ENCODE data around the gene BRD4. TPM values are rescaled to one million over a fixed set of nuclear protein-coding genes. Genes with fewer than 3 reads are reported as not detected.
"Not testable (repeated sequence)": the region's sequence is repeated elsewhere in the genome, so short reads cannot be mapped to it uniquely, and the experiment has no call there.

Gene BRD4
- total and polyA plus RNA-seq, 8 donors, result 10.6 to 113 (median 20.5) TPM

- Histone ChIP-seq H3K27me3 (no peaks in the 10 kb centered on the region), H3K4me1 (no peaks in the 10 kb centered on the region), H3K4me3 (no peak overlapping the region), H3K9me3 (no peaks in the 10 kb centered on the region), H3K27ac (no peak overlapping the region), H3K36me3 (peaks cover 62 to 81% (median 78%) of the 10 kb centered on the region in 4 donors)
- no peak for DNase-seq
- 84 to 88% (median 87%) methylated on average over 27 of the region's 27 CpGs for WGBS, 5 donors
- intact Hi-C loops (cut with DNase I; ENCODE audit: low total_unique reads), result no loop called here
- TF ChIP-seq EP300 (IDR thresholded peaks at IDR 0.05) (no peak), POLR2A (IDR thresholded peaks at IDR 0.05) (no peak), POLR2AphosphoS5 (IDR thresholded peaks at IDR 0.05) (no peak)
- TF ChIP-seq, protein P1, sequence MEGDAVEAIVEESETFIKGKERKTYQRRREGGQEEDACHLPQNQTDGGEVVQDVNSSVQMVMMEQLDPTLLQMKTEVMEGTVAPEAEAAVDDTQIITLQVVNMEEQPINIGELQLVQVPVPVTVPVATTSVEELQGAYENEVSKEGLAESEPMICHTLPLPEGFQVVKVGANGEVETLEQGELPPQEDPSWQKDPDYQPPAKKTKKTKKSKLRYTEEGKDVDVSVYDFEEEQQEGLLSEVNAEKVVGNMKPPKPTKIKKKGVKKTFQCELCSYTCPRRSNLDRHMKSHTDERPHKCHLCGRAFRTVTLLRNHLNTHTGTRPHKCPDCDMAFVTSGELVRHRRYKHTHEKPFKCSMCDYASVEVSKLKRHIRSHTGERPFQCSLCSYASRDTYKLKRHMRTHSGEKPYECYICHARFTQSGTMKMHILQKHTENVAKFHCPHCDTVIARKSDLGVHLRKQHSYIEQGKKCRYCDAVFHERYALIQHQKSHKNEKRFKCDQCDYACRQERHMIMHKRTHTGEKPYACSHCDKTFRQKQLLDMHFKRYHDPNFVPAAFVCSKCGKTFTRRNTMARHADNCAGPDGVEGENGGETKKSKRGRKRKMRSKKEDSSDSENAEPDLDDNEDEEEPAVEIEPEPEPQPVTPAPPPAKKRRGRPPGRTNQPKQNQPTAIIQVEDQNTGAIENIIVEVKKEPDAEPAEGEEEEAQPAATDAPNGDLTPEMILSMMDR (IDR thresholded peaks at IDR 0.05), result no peak
Measured at GRCh38 chr19:15354566-15355296, 22.4 kb upstream of the BRD4 start.

GRCh38 chr19:15353908-15354307, 21.6 kb upstream of the BRD4 start:
- no peaks in the 10 kb centered on the region for H3K4me1 ChIP-seq
- H3K27ac ChIP-seq, result no peak overlapping the region
- DNase-seq, result no peak
- intact Hi-C loops (cut with DNase I; ENCODE audit: low total_unique reads), result no loop called here
- no peaks in the 10 kb centered on the region for H3K9me3 ChIP-seq
- no peaks in the 10 kb centered on the region for H3K27me3 ChIP-seq
- H3K4me3 ChIP-seq, result no peak overlapping the region
- WGBS, 5 donors, result 49 to 91% (median 89%) methylated on average over 4 of the region's 4 CpGs
- peaks cover 53 to 72% (median 70%) of the 10 kb centered on the region in 4 donors for H3K36me3 ChIP-seq
- TF ChIP-seq POLR2AphosphoS5 (IDR thresholded peaks at IDR 0.05) (no peak), EP300 (IDR thresholded peaks at IDR 0.05) (no peak), POLR2A (IDR thresholded peaks at IDR 0.05) (no peak)
- TF ChIP-seq, protein P1 (IDR thresholded peaks at IDR 0.05), result no peak

GRCh38 chr19:15352535-15352934, 20.2 kb upstream of the BRD4 start:
- peaks cover 40 to 59% (median 57%) of the 10 kb centered on the region in 4 donors for H3K36me3 ChIP-seq
- H3K27me3 ChIP-seq; intact Hi-C loops (cut with DNase I; ENCODE audit: low total_unique reads): not testable (repeated sequence)

DNA sequence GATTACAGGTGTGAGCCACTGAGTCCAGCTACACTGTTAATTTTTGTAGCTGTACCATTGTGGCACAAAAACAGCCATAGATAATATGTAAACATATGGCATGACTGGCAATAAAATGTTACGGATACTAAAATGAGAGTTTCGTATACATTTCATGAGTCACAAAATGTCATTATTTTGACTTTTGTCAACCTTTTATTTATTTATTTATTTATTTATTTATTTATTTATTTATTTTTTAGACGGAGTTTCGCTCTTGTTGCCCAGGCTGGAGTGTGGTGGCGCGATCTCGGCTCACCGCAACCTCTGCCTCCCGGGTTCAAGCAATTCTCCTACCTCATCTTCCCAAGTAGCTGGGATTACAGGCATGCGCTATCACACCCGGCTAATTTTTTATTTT, 9.0 kb upstream of the BRD4 start:
- not testable (repeated sequence) for H3K4me1 ChIP-seq, H3K27ac ChIP-seq

More at GRCh38 chr19:15352535-15352934, 20.2 kb upstream of the BRD4 start:
- not testable (repeated sequence) for H3K4me3 ChIP-seq, DNase-seq, H3K27ac ChIP-seq, H3K4me1 ChIP-seq, H3K9me3 ChIP-seq
- WGBS, 5 donors, result 87 to 91% (median 90%) methylated on average over 8 of the region's 8 CpGs

GRCh38 chr19:15340086-15340485, 7.7 kb upstream of the BRD4 start:
- WGBS, 5 donors, result 90 to 96% (median 94%) methylated on average over 4 of the region's 4 CpGs
- Histone ChIP-seq H3K27me3 (no peaks in the 10 kb centered on the region), H3K27ac (no peak overlapping the region), H3K4me1 (no peaks in the 10 kb centered on the region), H3K9me3 (no peaks in the 10 kb centered on the region), H3K36me3 (peaks cover 0 to 30% (median 12%) of the 10 kb centered on the region in 4 donors), H3K4me3 (no peak overlapping the region)
- intact Hi-C loops (cut with DNase I; ENCODE audit: low total_unique reads), result no loop called here
- TF ChIP-seq, protein P1 (IDR thresholded peaks at IDR 0.05), result no peak
- no peak for DNase-seq

More for the DNA sequence above, 9.0 kb upstream of the BRD4 start:
- H3K27me3 ChIP-seq; H3K9me3 ChIP-seq; intact Hi-C loops (cut with DNase I; ENCODE audit: low total_unique reads); H3K4me3 ChIP-seq; DNase-seq: not testable (repeated sequence)
- WGBS, 5 donors, result 97 to 98% (median 97%) methylated on average over 11 of the region's 11 CpGs
- peaks cover 0 to 42% (median 20%) of the 10 kb centered on the region in 4 donors for H3K36me3 ChIP-seq

Data from stomach (tissue), 9 donors.